MM.1S (cell line): ENCODE data around the gene TPST1.

Source experiments
- DNase-seq: peaks from one replicate; pipeline ENCODE4 v3.0.0-alpha.2; 2015
- H2AFZ ChIP-seq: fragments of 300-600 bp; sonication (generic); 2 replicates; pipeline ENCODE4 v1.6.0; 2016; ENCODE audit warnings: antibody characterized with exemption, low read length
- H3F3A ChIP-seq: fragments of 300-600 bp; sonication (generic); 2 replicates; pipeline ENCODE4 v1.6.1; 2016; ENCODE audit warnings: mild to moderate bottlenecking, antibody characterized with exemption, low read length, moderate library complexity, mixed read lengths; ENCODE audit not compliant: insufficient read depth
- H3K27ac ChIP-seq: fragments of 300-600 bp; sonication (generic); 2 replicates; pipeline ENCODE4 v1.5.1; 2016; ENCODE audit warnings: mild to moderate bottlenecking, low read length
- H3K27me3 ChIP-seq: fragments of 300-600 bp; sonication (generic); replicated peaks from 2 replicates; pipeline ENCODE4 v1.6.0; 2016; ENCODE audit warnings: low read length; ENCODE audit not compliant: insufficient read depth
- H3K36me3 ChIP-seq: fragments of 300-600 bp; sonication (generic); replicated peaks from 2 replicates; pipeline ENCODE4 v1.6.1; 2016; ENCODE audit warnings: mild to moderate bottlenecking, low read length, mixed read lengths; ENCODE audit not compliant: insufficient read depth
- H3K4me1 ChIP-seq: fragments of 300-600 bp; sonication (generic); 2 replicates; pipeline ENCODE4 v1.6.1; 2016; ENCODE audit warnings: low read length, mixed read lengths
- H3K4me2 ChIP-seq: fragments of 300-600 bp; sonication (generic); 2 replicates; pipeline ENCODE4 v1.6.0; 2016; ENCODE audit warnings: low read depth, low read length
- H3K4me3 ChIP-seq: fragments of 300-600 bp; sonication (generic); 2 replicates; pipeline ENCODE4 v1.5.1; 2016; ENCODE audit warnings: low read length, mixed read lengths
- H3K79me2 ChIP-seq: fragments of 300-600 bp; sonication (generic); 2 replicates; pipeline ENCODE4 v1.6.1; 2016; ENCODE audit warnings: mixed run types, low read length, mixed read lengths
- H3K9ac ChIP-seq: fragments of 300-600 bp; sonication (generic); 2 replicates; pipeline ENCODE4 v1.6.1; 2016; ENCODE audit warnings: low read length, mixed read lengths
- H3K9me2 ChIP-seq: fragments of 300-600 bp; sonication (generic); replicated peaks from 2 replicates; pipeline ENCODE4 v1.6.1; 2016; ENCODE audit warnings: mild to moderate bottlenecking, low read length, mixed read lengths; ENCODE audit not compliant: insufficient read depth
- H3K9me3 ChIP-seq: fragments of 300-600 bp; sonication (generic); replicated peaks from 2 replicates; pipeline ENCODE4 v1.6.1; 2016; ENCODE audit warnings: mild to moderate bottlenecking, low read length, mixed read lengths; ENCODE audit not compliant: insufficient read depth
- H4K20me1 ChIP-seq: fragments of 300-600 bp; sonication (generic); 2 replicates; pipeline ENCODE4 v1.6.1; 2016; ENCODE audit warnings: mild to moderate bottlenecking, low read length, moderate library complexity, mixed read lengths; ENCODE audit not compliant: insufficient read depth
- EZH2 ChIP-seq: fragments of 300-600 bp; sonication (generic); optimal IDR thresholded peaks from 2 replicates; pipeline ENCODE3; 2017; ENCODE audit warnings: low read depth, mild to moderate bottlenecking, antibody characterized with exemption, low read length, mixed read lengths
- EZH2phosphoT487 ChIP-seq: fragments of 300-600 bp; sonication (generic); IDR thresholded peaks from 2 replicates; pipeline ENCODE4 v1.6.1; 2018; ENCODE audit warnings: antibody characterized with exemption, low read length
- TF ChIP-seq, protein P1 (sequence below): fragments of 300-600 bp; sonication (generic); IDR thresholded peaks from 2 replicates; pipeline ENCODE4 v1.5.1; 2016; ENCODE audit warnings: antibody characterized with exemption, low read length, mixed read lengths

Gene TPST1

DNA sequence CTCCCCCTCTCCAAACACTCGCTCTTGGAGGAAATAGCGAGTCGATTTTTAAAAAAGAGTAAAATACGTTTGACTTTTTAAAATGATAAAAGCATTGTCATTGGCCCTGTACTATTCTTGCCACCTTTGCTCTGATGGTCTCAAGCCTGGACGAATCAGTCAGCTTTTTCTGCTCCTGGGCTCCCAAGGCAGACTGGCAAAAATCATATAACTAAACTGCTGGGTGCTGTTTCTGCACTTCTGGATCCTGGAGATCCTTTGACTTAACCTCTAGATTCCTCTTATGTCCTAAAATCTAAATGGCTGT lies 1.8 kb downstream of the TPST1 start:
- Histone ChIP-seq H3K9me2 (no peaks in the 10 kb centered on the region), H3K4me2 (no peak overlapping the region), H2AFZ (no peak overlapping the region), H3K4me3 (no peak overlapping the region), H3K9me3 (no peaks in the 10 kb centered on the region), H3K79me2 (peaks cover 23% of the 10 kb centered on the region), H3K4me1 (0 out of 2 replicates have a peak, but pooled peaks cover under 1% of the 10 kb centered on the region), H3K27ac (no peak overlapping the region), H3F3A (0 out of 2 replicates have a peak, but pooled peaks cover 1% of the 10 kb centered on the region), H3K9ac (no peak overlapping the region), H3K27me3 (no peaks in the 10 kb centered on the region), H4K20me1 (no peaks in the 10 kb centered on the region), H3K36me3 (no peaks in the 10 kb centered on the region)
- DNase-seq: no peak
- TF ChIP-seq EZH2phosphoT487: no peak
- TF ChIP-seq, protein P1, sequence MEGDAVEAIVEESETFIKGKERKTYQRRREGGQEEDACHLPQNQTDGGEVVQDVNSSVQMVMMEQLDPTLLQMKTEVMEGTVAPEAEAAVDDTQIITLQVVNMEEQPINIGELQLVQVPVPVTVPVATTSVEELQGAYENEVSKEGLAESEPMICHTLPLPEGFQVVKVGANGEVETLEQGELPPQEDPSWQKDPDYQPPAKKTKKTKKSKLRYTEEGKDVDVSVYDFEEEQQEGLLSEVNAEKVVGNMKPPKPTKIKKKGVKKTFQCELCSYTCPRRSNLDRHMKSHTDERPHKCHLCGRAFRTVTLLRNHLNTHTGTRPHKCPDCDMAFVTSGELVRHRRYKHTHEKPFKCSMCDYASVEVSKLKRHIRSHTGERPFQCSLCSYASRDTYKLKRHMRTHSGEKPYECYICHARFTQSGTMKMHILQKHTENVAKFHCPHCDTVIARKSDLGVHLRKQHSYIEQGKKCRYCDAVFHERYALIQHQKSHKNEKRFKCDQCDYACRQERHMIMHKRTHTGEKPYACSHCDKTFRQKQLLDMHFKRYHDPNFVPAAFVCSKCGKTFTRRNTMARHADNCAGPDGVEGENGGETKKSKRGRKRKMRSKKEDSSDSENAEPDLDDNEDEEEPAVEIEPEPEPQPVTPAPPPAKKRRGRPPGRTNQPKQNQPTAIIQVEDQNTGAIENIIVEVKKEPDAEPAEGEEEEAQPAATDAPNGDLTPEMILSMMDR: no peak
- TF ChIP-seq EZH2: no peak

DNA sequence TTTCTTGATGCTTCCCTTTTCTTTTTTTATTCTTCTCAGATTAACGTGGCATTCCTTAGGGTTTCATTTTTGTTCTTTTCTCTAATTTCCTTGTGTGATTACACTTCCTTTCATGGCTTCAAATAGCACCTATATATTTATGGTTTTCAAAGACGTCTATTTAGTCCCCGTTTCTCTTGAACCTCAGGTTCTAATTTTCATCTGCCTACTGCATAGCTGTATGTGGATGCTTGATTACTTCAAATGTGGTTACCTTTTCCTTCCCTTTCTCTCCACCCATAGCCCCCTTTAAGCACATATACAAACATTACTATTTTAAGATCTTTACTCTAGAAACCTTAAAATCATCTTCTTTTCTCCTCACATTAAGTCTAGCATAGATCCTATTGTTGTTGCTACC lies 2.4 kb downstream of the TPST1 start:
- no peak for DNase-seq
- Histone ChIP-seq H3K4me2 (no peak overlapping the region), H3K9me3 (no peaks in the 10 kb centered on the region), H3K27me3 (no peaks in the 10 kb centered on the region), H3K36me3 (no peaks in the 10 kb centered on the region), H4K20me1 (no peaks in the 10 kb centered on the region), H3K9ac (no peak overlapping the region), H3F3A (peaks cover 7% of the 10 kb centered on the region; the same call in 1 of the 2 replicates), H2AFZ (no peak overlapping the region), H3K27ac (no peak overlapping the region), H3K4me3 (no peak overlapping the region), H3K9me2 (no peaks in the 10 kb centered on the region), H3K79me2 (peaks cover 23% of the 10 kb centered on the region), H3K4me1 (0 out of 2 replicates have a peak, but pooled peaks cover 4% of the 10 kb centered on the region)
- TF ChIP-seq, protein P1: no peak
- TF ChIP-seq EZH2 (no peak), EZH2phosphoT487 (no peak)

DNA sequence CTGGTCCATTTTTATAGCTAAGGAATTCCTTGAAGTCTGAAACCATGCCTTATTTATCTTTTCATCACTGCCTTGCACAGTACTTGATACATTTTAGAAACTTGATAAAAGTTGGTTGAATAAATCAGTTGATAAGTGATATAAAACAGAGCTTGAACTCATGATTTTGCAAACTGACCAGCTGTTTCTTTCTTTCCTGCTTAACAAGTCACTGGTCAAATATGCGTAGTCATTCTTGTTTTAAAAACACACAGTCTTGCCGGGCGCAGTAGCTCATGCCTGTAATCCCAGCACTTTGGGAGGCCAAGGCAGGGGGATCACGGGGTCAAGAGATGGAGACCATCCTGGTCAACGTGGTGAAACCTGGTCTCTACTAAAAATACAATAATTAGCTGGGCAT lies 6.3 kb downstream of the TPST1 start:
- Histone ChIP-seq H3K9ac (no peak overlapping the region), H3K27me3 (no peaks in the 10 kb centered on the region), H4K20me1 (no peaks in the 10 kb centered on the region), H2AFZ (no peak overlapping the region), H3K4me1 (0 out of 2 replicates have a peak, but pooled peaks cover 4% of the 10 kb centered on the region), H3K4me3 (no peak overlapping the region), H3K36me3 (no peaks in the 10 kb centered on the region), H3K9me3 (no peaks in the 10 kb centered on the region), H3K79me2 (peaks cover 11% of the 10 kb centered on the region; the same call in 1 of the 2 replicates), H3K27ac (no peak overlapping the region), H3K4me2 (no peak overlapping the region), H3K9me2 (no peaks in the 10 kb centered on the region), H3F3A (peaks cover 15% of the 10 kb centered on the region; the same call in 1 of the 2 replicates)
- no peak for TF ChIP-seq EZH2phosphoT487
- no peak for TF ChIP-seq EZH2
- TF ChIP-seq, protein P1: no peak
- DNase-seq: no peak
